SJSA1 (cell line): Measurements from ENCODE around the gene ADARB2. TPM values are rescaled to one million over a fixed set of nuclear protein-coding genes. Genes with fewer than 3 reads are reported as not detected.

ENCODE experiments used
- DNase-seq, 2 experiments: peaks; one replicate each; pipeline ENCODE4 v3.0.0-alpha.2; 2015 to 2020; ENCODE audit warnings: low spot score in 2 of 2, low read depth in 1 of 2
- H3K27ac ChIP-seq: fragments of 250-450 bp; sonication (Bioruptor Pico); 2 replicates; pipeline ENCODE4 v1.5.1; 2020; ENCODE audit warnings: mild to moderate bottlenecking, moderate library complexity
- H3K27me3 ChIP-seq: fragments of 250-450 bp; sonication (Bioruptor Pico); replicated peaks from 2 replicates; pipeline ENCODE4 v1.5.1; 2020; ENCODE audit warnings: mild to moderate bottlenecking, moderate library complexity
- H3K36me3 ChIP-seq: fragments of 250-450 bp; sonication (Bioruptor Pico); 2 replicates; pipeline ENCODE4 v1.5.1; 2020; ENCODE audit warnings: mild to moderate bottlenecking
- H3K4me1 ChIP-seq: fragments of 250-450 bp; sonication (Bioruptor Pico); replicated peaks from 2 replicates; pipeline ENCODE4 v1.6.1; 2021; ENCODE audit warnings: mild to moderate bottlenecking
- H3K4me3 ChIP-seq: fragments of 250-450 bp; sonication (Bioruptor Pico); 2 replicates; pipeline ENCODE4 v1.5.1; 2020; ENCODE audit warnings: mild to moderate bottlenecking
- H3K9me3 ChIP-seq: fragments of 250-450 bp; sonication (Bioruptor Pico); replicated peaks from 2 replicates; pipeline ENCODE4 v1.5.1; 2020; ENCODE audit warnings: mild to moderate bottlenecking
- total RNA-seq: library from RNA; depleted of rRNA; stranded (reverse); fragments of >200 nt; shearing (Covaris generic); gene quantifications from 2 replicates; pipeline ENCODE4 v1.2.3, GENCODE V29; 2014

ADARB2 gene
- total RNA-seq, 1 experiment from 2014 or later, result not detected

- no peak overlapping the region for H3K27ac ChIP-seq
- no peaks in the 10 kb centered on the region; the same call in none of the 2 replicates for H3K27me3 ChIP-seq
- no peaks in the 10 kb centered on the region for H3K36me3 ChIP-seq
- H3K4me3 ChIP-seq, result no peak overlapping the region
- no peaks in the 10 kb centered on the region for H3K4me1 ChIP-seq
- H3K9me3 ChIP-seq, result no peaks in the 10 kb centered on the region
- DNase-seq, result no peak
Observed at GRCh38 chr10:1515121-1515779, 222.1 kb downstream of the ADARB2 start.

GRCh38 chr10:1514681-1515080 is 222.6 kb downstream of the ADARB2 start:
- Histone ChIP-seq H3K27ac (no peak overlapping the region), H3K9me3 (no peaks in the 10 kb centered on the region), H3K4me3 (no peak overlapping the region), H3K27me3 (no peaks in the 10 kb centered on the region; the same call in none of the 2 replicates), H3K4me1 (no peaks in the 10 kb centered on the region), H3K36me3 (no peaks in the 10 kb centered on the region)
- no peak for DNase-seq

- DNase-seq, result no peak
- Histone ChIP-seq H3K27me3 (no peaks in the 10 kb centered on the region; the same call in 1 of the 2 replicates), H3K9me3 (no peaks in the 10 kb centered on the region)
Observed at GRCh38 chr10:1513221-1513620, 224.1 kb downstream of the ADARB2 start.

GRCh38 chr10:1509011-1509530 is 228.3 kb downstream of the ADARB2 start:
- H3K9me3 ChIP-seq, result no peaks in the 10 kb centered on the region
- no peak overlapping the region for H3K4me3 ChIP-seq
- H3K27me3 ChIP-seq, result no peaks in the 10 kb centered on the region; the same call in 1 of the 2 replicates
- no peaks in the 10 kb centered on the region for H3K4me1 ChIP-seq
- DNase-seq, result no peak
- H3K27ac ChIP-seq, result no peak overlapping the region
- H3K36me3 ChIP-seq, result no peaks in the 10 kb centered on the region

More at GRCh38 chr10:1513221-1513620, 224.1 kb downstream of the ADARB2 start:
- Histone ChIP-seq H3K36me3 (no peaks in the 10 kb centered on the region), H3K4me3 (no peak overlapping the region), H3K4me1 (no peaks in the 10 kb centered on the region), H3K27ac (no peak overlapping the region)

- H3K36me3 ChIP-seq, result no peaks in the 10 kb centered on the region
- H3K27ac ChIP-seq, result no peak overlapping the region
- no peak overlapping the region for H3K4me3 ChIP-seq
- no peaks in the 10 kb centered on the region for H3K4me1 ChIP-seq
- H3K27me3 ChIP-seq, result no peaks in the 10 kb centered on the region
- H3K9me3 ChIP-seq, result no peaks in the 10 kb centered on the region
- no peak for DNase-seq
Observed at GRCh38 chr10:1508096-1508495, 229.2 kb downstream of the ADARB2 start.

- H3K9me3 ChIP-seq, result no peaks in the 10 kb centered on the region
- no peaks in the 10 kb centered on the region for H3K4me1 ChIP-seq
- H3K27ac ChIP-seq, result no peak overlapping the region
- no peak overlapping the region for H3K4me3 ChIP-seq
- no peaks in the 10 kb centered on the region for H3K36me3 ChIP-seq
- no peaks in the 10 kb centered on the region for H3K27me3 ChIP-seq
- no peak for DNase-seq
Observed at GRCh38 chr10:1507436-1507835, 229.9 kb downstream of the ADARB2 start.

- H3K36me3 ChIP-seq, result no peaks in the 10 kb centered on the region
- no peak overlapping the region for H3K4me3 ChIP-seq
- H3K27me3 ChIP-seq, result no peaks in the 10 kb centered on the region
- H3K27ac ChIP-seq, result no peak overlapping the region
- DNase-seq, result no peak
- H3K9me3 ChIP-seq, result no peaks in the 10 kb centered on the region
- H3K4me1 ChIP-seq, result no peaks in the 10 kb centered on the region
Observed at GRCh38 chr10:1504940-1505339, 232.4 kb downstream of the ADARB2 start.

GRCh38 chr10:1504286-1504685 is 233.0 kb downstream of the ADARB2 start:
- no peak overlapping the region for H3K4me3 ChIP-seq
- H3K27me3 ChIP-seq, result no peaks in the 10 kb centered on the region
- no peak overlapping the region for H3K27ac ChIP-seq
- no peaks in the 10 kb centered on the region for H3K36me3 ChIP-seq
- H3K4me1 ChIP-seq, result no peaks in the 10 kb centered on the region
- no peak for DNase-seq
- H3K9me3 ChIP-seq, result 0 out of 2 replicates have a peak, but pooled peaks cover 4% of the 10 kb centered on the region

GRCh38 chr10:1502451-1502850 is 234.9 kb downstream of the ADARB2 start:
- H3K9me3 ChIP-seq, result peaks cover 9% of the 10 kb centered on the region; the same call in 1 of the 2 replicates
- H3K4me1 ChIP-seq, result no peaks in the 10 kb centered on the region
- no peak overlapping the region for H3K4me3 ChIP-seq
- H3K27me3 ChIP-seq, result no peaks in the 10 kb centered on the region
- H3K36me3 ChIP-seq, result no peaks in the 10 kb centered on the region
- DNase-seq, result no peak
- no peak overlapping the region for H3K27ac ChIP-seq

- Histone ChIP-seq H3K9me3 (peaks cover 13% of the 10 kb centered on the region; the same call in 1 of the 2 replicates), H3K4me1 (no peaks in the 10 kb centered on the region)
Observed at GRCh38 chr10:1499359-1499957, 237.9 kb downstream of the ADARB2 start.

GRCh38 chr10:1498746-1499358 is 238.5 kb downstream of the ADARB2 start:
- H3K36me3 ChIP-seq, result no peaks in the 10 kb centered on the region
- no peak overlapping the region for H3K27ac ChIP-seq
- no peak for DNase-seq
- no peak overlapping the region for H3K4me3 ChIP-seq
- no peaks in the 10 kb centered on the region for H3K4me1 ChIP-seq
- no peaks in the 10 kb centered on the region for H3K27me3 ChIP-seq
- H3K9me3 ChIP-seq, result peaks cover 13% of the 10 kb centered on the region; the same call in 1 of the 2 replicates

More at GRCh38 chr10:1499359-1499957, 237.9 kb downstream of the ADARB2 start:
- Histone ChIP-seq H3K27ac (no peak overlapping the region), H3K36me3 (no peaks in the 10 kb centered on the region), H3K27me3 (no peaks in the 10 kb centered on the region), H3K4me3 (no peak overlapping the region)
- no peak for DNase-seq

GRCh38 chr10:1495915-1496517 is 241.3 kb downstream of the ADARB2 start:
- peaks cover 13% of the 10 kb centered on the region; the same call in 1 of the 2 replicates for H3K9me3 ChIP-seq
- no peak overlapping the region for H3K4me3 ChIP-seq
- H3K36me3 ChIP-seq, result no peaks in the 10 kb centered on the region
- H3K27ac ChIP-seq, result no peak overlapping the region
- no peaks in the 10 kb centered on the region for H3K4me1 ChIP-seq
- no peak for DNase-seq
- no peaks in the 10 kb centered on the region for H3K27me3 ChIP-seq

GRCh38 chr10:1492641-1493040 is 244.7 kb downstream of the ADARB2 start:
- Histone ChIP-seq H3K36me3 (no peaks in the 10 kb centered on the region), H3K9me3 (peaks cover 4% of the 10 kb centered on the region; the same call in 1 of the 2 replicates), H3K27me3 (0 out of 2 replicates have a peak, but pooled peaks cover 3% of the 10 kb centered on the region), H3K4me3 (no peak overlapping the region), H3K4me1 (no peaks in the 10 kb centered on the region), H3K27ac (no peak overlapping the region)
- no peak for DNase-seq
